GM12892 (cell line): ENCODE measurements around the gene NEK9.

Experiments used
- POLR2A ChIP-seq: IDR thresholded peaks from 2 replicates; pipeline ENCODE4 v1.6.1; 2011; ENCODE audit warnings: low read depth, low read length, control low read depth
- POLR2AphosphoS5 ChIP-seq: IDR thresholded peaks from 2 replicates; pipeline ENCODE4 v1.6.1; 2011; ENCODE audit warnings: low read depth, low read length, control low read depth
- TAF1 ChIP-seq: IDR thresholded peaks from 2 replicates; pipeline ENCODE4 v1.6.1; 2011; ENCODE audit warnings: low read depth, mild to moderate bottlenecking, control low read depth, low read length, borderline replicate concordance

GRCh38 chr14:75032939-75033338 lies 93.9 kb downstream of the NEK9 start:
- TF ChIP-seq POLR2AphosphoS5 (no peak), POLR2A (no peak), TAF1 (no peak)
